Lung (tissue), 12 donors: ENCODE data around the gene GARIN3. TPM values are rescaled to one million over a fixed set of nuclear protein-coding genes. Genes with fewer than 3 reads are reported as not detected.

Experiments used
- ATAC-seq: fragments of 200-7000 bp; cut with Tn5 transposase; one replicate; pipeline ENCODE4 v1.9.1; 2020; ENCODE audit warnings: moderate number of reproducible peaks; ENCODE audit not compliant: insufficient read depth, low FRiP score
- DNase-seq, 3 donors: peaks; one replicate each; pipeline ENCODE4 v3.0.0-alpha.2; 2013 to 2017
- H3K27ac ChIP-seq, 2 donors: one replicate each; pipeline ENCODE4 v1.5.1; 2013; ENCODE audit warnings: mild to moderate bottlenecking in 2 of 2, moderate library complexity in 2 of 2, control low read depth in 1 of 2, inconsistent platforms in 1 of 2, low read depth in 1 of 2, low read length in 1 of 2
- H3K27me3 ChIP-seq, 3 donors: one replicate each; pipeline ENCODE4 v1.5.1; 2013; ENCODE audit warnings: low read length in 2 of 3; ENCODE audit not compliant: control insufficient read depth in 3 of 3, insufficient read depth in 3 of 3
- H3K36me3 ChIP-seq, 4 donors: one replicate each; pipeline ENCODE4 v1.5.1; 2013; ENCODE audit warnings: low read length in 4 of 4, mild to moderate bottlenecking in 1 of 4, moderate library complexity in 1 of 4; ENCODE audit not compliant: control insufficient read depth in 4 of 4, insufficient read depth in 4 of 4
- H3K4me1 ChIP-seq, 5 donors: one replicate each; pipeline ENCODE4 v1.5.1; 2013; ENCODE audit warnings: low read length in 5 of 5, mild to moderate bottlenecking in 2 of 5, moderate library complexity in 1 of 5; ENCODE audit not compliant: control insufficient read depth in 5 of 5, insufficient read depth in 5 of 5
- H3K4me3 ChIP-seq: one replicate; pipeline ENCODE4 v1.5.1; 2013; ENCODE audit warnings: mild to moderate bottlenecking, control low read depth, moderate library complexity
- H3K9ac ChIP-seq, 2 donors: one replicate each; pipeline ENCODE4 v1.5.1; 2013; ENCODE audit warnings: low read length in 2 of 2, control low read depth in 1 of 2; ENCODE audit not compliant: insufficient read depth in 1 of 2
- H3K9me3 ChIP-seq, 4 donors: one replicate each; pipeline ENCODE4 v1.5.1; 2013; ENCODE audit warnings: low read length in 3 of 4, mild to moderate bottlenecking in 1 of 4, moderate library complexity in 1 of 4; ENCODE audit not compliant: control insufficient read depth in 4 of 4, insufficient read depth in 3 of 4
- CTCF ChIP-seq: IDR thresholded peaks from 2 replicates; pipeline ENCODE4 v1.5.1; 2012; ENCODE audit warnings: mild to moderate bottlenecking; ENCODE audit errors: control extremely low read depth, extremely low read depth
- WGBS, 2 donors: extraction: QIAGEN DNeasy Blood & Tissue Kit; methylation state at CpG; one replicate each; pipeline ENCODE4 v1.1.7; 2013; 5-methylcytosine and 5-hydroxymethylcytosine counted together
- polyA plus RNA-seq, 2 donors: library from polyadenylated mRNA; stranded (reverse); fragments of 200-250 nt; gene quantifications; one replicate each; pipeline ENCODE4 v1.2.1, GENCODE V29; 2013
- total RNA-seq, 2 donors: library from RNA; depleted of rRNA in 1 of 2; stranded (reverse); fragments of >200 nt in 1 of 2; gene quantifications; one replicate each; pipeline ENCODE4 v1.2.1, GENCODE V29; 2014 to 2021
- donor health status: control.
- donor health status: control.
- donor health status: Bipolar disorder and iron deficiency.
- donor health status: healthy.
- donor health status: DM: yes; HTN: yes; CAD: no.

The GARIN3 gene
- total and polyA plus RNA-seq, 4 donors: not detected

- WGBS, 2 donors: 43 to 58% methylated on average over 5 of the region's 5 CpGs
- no peak for TF ChIP-seq CTCF
- Histone ChIP-seq H3K27me3 (peaks cover 0 to 3% (median 3%) of the 10 kb centered on the region in 3 donors), H3K4me3 (no peak overlapping the region), H3K36me3 (no peaks in the 10 kb centered on the region), H3K27ac (no peak overlapping the region), H3K9me3 (no peaks in the 10 kb centered on the region), H3K4me1 (no peaks in the 10 kb centered on the region), H3K9ac (no peak overlapping the region)
- ATAC-seq: no peak
- no peak for DNase-seq
These were observed 32.4 kb upstream of the GARIN3 start for GRCh38 chr5:157198277-157198986.

GRCh38 chr5:157197086-157197485, 31.0 kb upstream of the GARIN3 start:
- no peak for ATAC-seq
- peaks cover 0 to 3% (median 3%) of the 10 kb centered on the region in 3 donors for H3K27me3 ChIP-seq
- 91 to 96% methylated on average over 3 of the region's 3 CpGs for WGBS, 2 donors
- no peaks in the 10 kb centered on the region for H3K36me3 ChIP-seq
- no peak for DNase-seq
- no peak overlapping the region for H3K27ac ChIP-seq
- no peaks in the 10 kb centered on the region for H3K9me3 ChIP-seq
- no peak for TF ChIP-seq CTCF
- H3K4me1 ChIP-seq: no peaks in the 10 kb centered on the region
- H3K4me3 ChIP-seq: no peak overlapping the region
- no peak overlapping the region for H3K9ac ChIP-seq

- ATAC-seq (no peak), DNase-seq (peak in 1 of 3 donors; percentile 4)
- Histone ChIP-seq H3K9ac (no peak overlapping the region), H3K27me3 (peaks cover 0 to 3% (median 3%) of the 10 kb centered on the region in 3 donors), H3K36me3 (no peaks in the 10 kb centered on the region), H3K4me3 (no peak overlapping the region), H3K9me3 (no peaks in the 10 kb centered on the region), H3K4me1 (no peaks in the 10 kb centered on the region), H3K27ac (no peak overlapping the region)
- TF ChIP-seq CTCF: no peak
These were observed 30.0 kb upstream of the GARIN3 start for GRCh38 chr5:157196045-157196444.
